IPS-20b (cell line): ENCODE results near the gene LRRC46.
A peak's percentile ranks its signal among the peaks of the same experiment; 100 is the strongest.

Experiments used
- H3K27ac ChIP-seq: one replicate; pipeline ENCODE4 v1.5.1; 2013; ENCODE audit warnings: low read length
- H3K27me3 ChIP-seq: 2 replicates; pipeline ENCODE4 v1.6.1; 2013; ENCODE audit warnings: mild to moderate bottlenecking, low read length, inconsistent platforms; ENCODE audit not compliant: insufficient read depth
- H3K36me3 ChIP-seq: 2 replicates; pipeline ENCODE4 v1.6.1; 2013; ENCODE audit warnings: low read depth, mild to moderate bottlenecking, inconsistent platforms, low read length, moderate library complexity; ENCODE audit not compliant: insufficient read depth
- H3K4me1 ChIP-seq: 2 replicates; pipeline ENCODE4 v1.6.1; 2013; ENCODE audit warnings: mild to moderate bottlenecking, control low read depth, inconsistent platforms, low read length, moderate library complexity; ENCODE audit not compliant: insufficient read depth
- H3K4me3 ChIP-seq: 2 replicates; pipeline ENCODE4 v1.5.1; 2013; ENCODE audit warnings: mild to moderate bottlenecking, low read length, inconsistent platforms
- H3K9ac ChIP-seq: 2 replicates; pipeline ENCODE4 v1.6.1; 2013; ENCODE audit warnings: low read depth, mild to moderate bottlenecking, inconsistent platforms, low read length, moderate library complexity
- H3K9me3 ChIP-seq: 2 replicates; pipeline ENCODE4 v1.6.1; 2013; ENCODE audit warnings: mild to moderate bottlenecking, low read depth, low read length, inconsistent platforms; ENCODE audit not compliant: insufficient read depth

Gene LRRC46

DNA sequence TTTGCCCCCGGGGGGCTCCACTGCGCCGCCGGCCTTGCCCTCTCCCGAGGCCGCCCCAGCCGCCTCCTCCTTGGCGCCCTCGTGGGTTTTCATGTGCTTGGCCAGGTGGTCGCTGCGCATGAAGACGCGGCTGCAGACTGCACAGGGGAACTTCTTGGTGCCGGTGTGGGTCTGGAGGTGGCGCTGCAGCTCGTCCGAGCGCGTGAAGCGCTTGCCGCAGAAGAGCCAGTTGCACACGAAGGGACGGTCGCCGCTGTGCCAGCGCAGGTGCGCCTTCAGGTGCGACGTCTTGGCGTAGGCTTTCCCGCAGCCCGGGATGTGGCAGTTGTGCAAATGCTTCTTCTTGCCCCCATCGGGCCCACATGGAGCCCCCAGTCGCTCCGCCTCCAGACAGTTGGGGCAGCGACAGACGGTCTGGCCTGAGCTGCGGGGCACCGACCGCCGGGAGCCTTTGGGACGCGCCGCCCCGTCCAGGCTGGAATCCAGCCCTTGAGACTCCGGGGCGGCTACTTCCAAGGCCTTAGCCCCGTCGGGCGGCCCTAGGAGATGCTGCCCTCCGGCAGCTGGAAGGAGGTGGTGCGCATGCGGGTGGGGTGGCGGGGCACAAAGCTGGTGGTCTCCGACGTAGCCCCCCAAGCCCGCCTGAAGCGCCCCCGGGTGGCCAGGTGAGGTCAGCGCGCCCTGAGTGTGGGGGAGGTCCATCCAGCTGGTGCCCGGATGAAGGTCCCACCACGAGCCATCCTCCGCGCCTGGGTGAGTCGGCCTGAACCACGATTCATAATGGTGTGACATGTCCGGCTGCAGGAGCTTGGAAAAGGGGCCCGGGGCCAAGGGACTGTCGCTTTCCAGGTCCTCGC is 16.1 kb downstream of the LRRC46 start:
- peaks cover 13% of the 10 kb centered on the region; the same call in 1 of the 2 replicates for H3K4me1 ChIP-seq
- no peak overlapping the region for H3K27ac ChIP-seq
- H3K27me3 ChIP-seq, result peaks cover 83% of the 10 kb centered on the region
- no peaks in the 10 kb centered on the region for H3K9me3 ChIP-seq
- peak overlapping the region; percentile 37; the same call in 1 of the 2 replicates for H3K9ac ChIP-seq
- H3K36me3 ChIP-seq, result no peaks in the 10 kb centered on the region
- peak overlapping the region; percentile 63 for H3K4me3 ChIP-seq

DNA sequence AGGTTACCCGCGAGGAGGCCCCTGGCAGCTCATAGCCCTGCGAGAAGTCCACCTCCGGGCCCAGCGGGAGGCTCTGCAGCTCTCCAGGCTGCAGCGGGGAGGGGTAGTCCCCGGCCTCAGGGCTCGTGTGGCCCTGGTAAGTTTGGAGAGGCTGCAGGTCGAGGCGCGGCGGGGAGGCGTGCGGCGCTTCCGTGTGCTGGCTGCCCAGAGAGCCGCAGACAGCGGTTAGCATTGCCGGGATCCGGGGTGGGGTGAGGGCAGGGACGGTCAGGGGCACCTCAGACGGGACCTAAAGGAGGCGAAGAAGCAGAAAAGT is 16.7 kb downstream of the LRRC46 start:
- Histone ChIP-seq H3K4me1 (peaks cover 14% of the 10 kb centered on the region; the same call in 1 of the 2 replicates), H3K4me3 (peak overlapping the region; percentile 63), H3K27me3 (peaks cover 89% of the 10 kb centered on the region)

DNA sequence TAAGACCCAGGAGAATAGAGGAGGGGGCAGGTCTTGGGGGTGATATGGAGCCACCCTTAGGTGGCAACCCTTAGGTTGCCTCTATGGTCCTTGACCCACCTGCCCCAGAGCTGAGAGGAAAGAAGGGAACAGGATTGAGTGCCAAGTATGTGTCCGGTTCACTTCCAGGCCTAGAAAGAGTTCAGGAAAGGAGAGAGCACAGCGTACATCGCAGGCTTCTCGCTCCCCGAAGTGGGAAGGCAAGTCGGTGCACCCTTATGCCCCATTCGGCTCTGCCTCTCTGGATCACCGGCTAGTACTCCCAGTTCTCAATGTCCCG is 18.9 kb downstream of the LRRC46 start:
- Histone ChIP-seq H3K27ac (no peak overlapping the region), H3K9me3 (no peaks in the 10 kb centered on the region), H3K4me3 (peak overlapping the region; percentile 74), H3K4me1 (peaks cover 8% of the 10 kb centered on the region; the same call in 1 of the 2 replicates), H3K27me3 (peaks cover 100% of the 10 kb centered on the region), H3K36me3 (no peaks in the 10 kb centered on the region), H3K9ac (no peak overlapping the region; the same call in 1 of the 2 replicates)

More for the DNA sequence above, 16.7 kb downstream of the LRRC46 start:
- no peaks in the 10 kb centered on the region for H3K9me3 ChIP-seq
- H3K36me3 ChIP-seq, result no peaks in the 10 kb centered on the region
- H3K27ac ChIP-seq, result no peak overlapping the region
- H3K9ac ChIP-seq, result peak overlapping the region; percentile 37; the same call in 1 of the 2 replicates

DNA sequence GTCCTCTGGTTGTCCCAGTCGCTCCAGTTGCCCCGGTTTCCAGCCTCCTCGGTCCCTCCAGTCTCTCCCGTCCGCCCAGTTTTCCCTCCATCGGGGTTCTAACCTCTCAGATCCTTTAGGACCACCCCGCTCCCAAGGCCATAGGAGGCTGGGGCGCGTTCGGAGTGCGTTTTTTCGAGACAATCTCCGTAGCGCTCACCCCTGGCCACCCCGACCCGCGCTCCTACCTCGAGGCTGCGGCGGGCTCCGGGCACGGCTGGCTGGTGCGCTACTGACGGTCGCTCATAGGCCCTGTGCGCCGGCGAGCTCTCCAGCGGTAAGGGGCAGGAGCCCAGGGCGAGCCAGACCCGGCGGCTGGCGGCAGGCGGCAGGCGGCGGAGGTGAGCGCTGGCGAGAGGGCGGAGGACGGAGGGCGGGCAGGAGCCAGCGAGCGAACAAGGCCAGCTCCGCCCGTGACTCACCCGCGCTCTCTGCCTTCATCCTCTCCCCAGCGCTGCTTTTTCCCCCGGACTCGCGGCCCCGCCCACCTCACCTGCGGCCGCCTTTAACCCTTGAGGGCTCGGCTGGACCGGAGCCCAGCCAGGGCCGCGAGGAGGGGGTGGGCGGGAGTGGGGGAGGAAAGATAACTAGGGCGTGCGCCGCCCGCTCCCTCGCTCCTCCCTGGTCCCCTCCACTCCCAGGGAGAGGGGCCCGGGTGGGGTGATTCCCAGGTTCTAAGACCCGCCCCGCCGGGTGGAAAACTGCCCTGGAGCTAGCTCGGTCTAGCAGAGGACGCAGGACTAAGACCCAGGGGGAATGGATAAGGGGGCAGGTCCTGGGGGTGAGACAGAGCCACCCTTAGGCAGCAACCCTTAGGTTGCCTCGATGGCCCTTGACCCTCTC is 19.5 kb downstream of the LRRC46 start, which contains the start of gene SP6:
Gene SP6 (minus strand): TSS at position 472 of the 882 bp plus-strand sequence. CDS start 2,734 bp downstream, outside the sequence.
- H3K36me3 ChIP-seq, result no peaks in the 10 kb centered on the region
- H3K27me3 ChIP-seq, result peaks cover 100% of the 10 kb centered on the region
- peaks cover 8% of the 10 kb centered on the region; the same call in 1 of the 2 replicates for H3K4me1 ChIP-seq
- no peak within 1 kb of the TSS; the same call in 1 of the 2 replicates for H3K9ac ChIP-seq
- no peaks in the 10 kb centered on the region for H3K9me3 ChIP-seq
- no peak within 1 kb of the TSS for H3K27ac ChIP-seq
- peak within 1 kb of the TSS; percentile 74 for H3K4me3 ChIP-seq

DNA sequence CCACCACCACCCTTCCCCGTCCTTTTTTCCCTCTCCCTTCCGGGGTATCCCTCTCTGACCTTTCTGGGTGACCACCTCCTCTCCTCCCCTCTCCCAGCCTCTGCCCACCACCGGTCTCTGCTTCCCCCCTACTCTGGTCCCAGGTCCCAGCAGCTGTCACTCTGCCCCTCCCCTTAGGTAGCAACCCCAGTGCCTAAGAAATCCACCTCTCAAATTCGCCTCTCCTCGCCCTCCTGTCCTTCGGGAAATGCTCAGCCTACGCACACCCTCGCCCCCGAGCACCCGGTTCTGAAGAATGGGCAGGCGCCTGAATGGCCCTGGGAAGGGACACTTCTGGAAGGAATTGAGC is 20.3 kb downstream of the LRRC46 start:
- H3K27ac ChIP-seq, result no peak overlapping the region
- H3K9me3 ChIP-seq, result no peaks in the 10 kb centered on the region
- peaks cover 8% of the 10 kb centered on the region; the same call in 1 of the 2 replicates for H3K4me1 ChIP-seq
- no peak overlapping the region for H3K9ac ChIP-seq
- H3K4me3 ChIP-seq, result peak overlapping the region; percentile 74
- peaks cover 100% of the 10 kb centered on the region for H3K27me3 ChIP-seq
- H3K36me3 ChIP-seq, result no peaks in the 10 kb centered on the region

DNA sequence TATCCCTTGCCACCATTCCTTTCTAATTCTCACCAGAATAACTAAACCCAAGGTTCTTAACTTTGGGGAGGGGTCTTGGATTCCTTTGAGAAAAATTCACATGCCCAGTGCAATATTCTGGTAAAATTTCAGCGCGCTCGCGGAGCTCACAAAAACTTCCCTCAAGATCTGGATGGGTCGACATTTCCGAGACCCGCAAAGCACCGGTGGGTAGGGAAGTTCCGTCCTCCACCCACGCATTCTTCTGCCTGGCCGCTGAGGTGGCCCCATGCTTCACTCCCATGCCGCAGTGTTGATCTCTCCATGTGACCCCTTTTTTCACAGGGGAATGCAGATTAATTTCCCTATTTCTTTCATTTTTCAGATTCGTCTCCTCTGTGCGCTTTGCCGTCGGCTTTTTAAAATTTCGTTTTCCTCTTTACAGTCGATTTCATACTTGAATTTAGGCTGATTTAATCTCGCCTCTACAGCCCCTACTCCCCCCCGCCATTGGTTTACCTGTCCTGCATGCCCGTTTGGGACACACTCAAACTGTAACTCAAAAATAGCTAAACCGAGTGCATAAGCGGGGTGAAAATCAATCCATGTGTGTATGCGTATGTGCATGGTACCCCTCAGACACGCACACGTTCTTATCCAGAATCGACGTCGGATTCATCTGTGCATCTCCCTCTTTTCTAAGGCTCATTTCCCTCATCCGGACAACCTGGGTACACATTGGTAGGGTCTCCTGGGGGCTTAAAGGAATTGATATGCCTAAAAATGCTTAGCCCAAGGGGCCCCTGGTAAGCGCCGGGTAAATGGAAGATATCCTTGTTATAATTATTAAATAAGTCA is 20.9 kb downstream of the LRRC46 start:
- H3K27ac ChIP-seq, result no peak overlapping the region
- no peaks in the 10 kb centered on the region for H3K9me3 ChIP-seq
- no peaks in the 10 kb centered on the region for H3K36me3 ChIP-seq
- H3K4me3 ChIP-seq, result peak overlapping the region; percentile 74
- no peak overlapping the region for H3K9ac ChIP-seq
- peaks cover 8% of the 10 kb centered on the region; the same call in 1 of the 2 replicates for H3K4me1 ChIP-seq
- H3K27me3 ChIP-seq, result peaks cover 97% of the 10 kb centered on the region

DNA sequence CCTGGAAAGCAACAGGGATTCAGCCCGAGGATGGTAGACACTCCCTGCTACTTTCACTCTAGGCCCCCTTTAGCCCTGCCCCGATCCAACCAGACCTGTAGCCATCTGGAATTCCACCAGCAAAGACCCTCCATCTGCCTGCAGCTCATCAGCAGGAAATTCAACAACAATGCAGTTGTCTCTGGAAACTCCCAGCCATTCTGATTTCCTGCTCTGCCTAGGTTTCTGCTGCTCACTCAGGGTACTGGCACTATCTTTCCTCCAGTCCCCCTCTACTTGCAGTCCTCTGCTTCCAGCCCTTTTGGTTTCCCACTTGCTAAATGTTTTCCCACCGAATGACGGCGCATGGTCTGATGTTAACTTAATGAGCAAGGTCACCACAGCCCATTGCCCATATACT is 22.1 kb downstream of the LRRC46 start:
- H3K27ac ChIP-seq, result no peak overlapping the region
- H3K4me3 ChIP-seq, result no peak overlapping the region
- H3K27me3 ChIP-seq, result peaks cover 90% of the 10 kb centered on the region
- no peaks in the 10 kb centered on the region for H3K9me3 ChIP-seq
- no peak overlapping the region for H3K9ac ChIP-seq
- H3K4me1 ChIP-seq, result peaks cover 8% of the 10 kb centered on the region; the same call in 1 of the 2 replicates
- no peaks in the 10 kb centered on the region for H3K36me3 ChIP-seq

DNA sequence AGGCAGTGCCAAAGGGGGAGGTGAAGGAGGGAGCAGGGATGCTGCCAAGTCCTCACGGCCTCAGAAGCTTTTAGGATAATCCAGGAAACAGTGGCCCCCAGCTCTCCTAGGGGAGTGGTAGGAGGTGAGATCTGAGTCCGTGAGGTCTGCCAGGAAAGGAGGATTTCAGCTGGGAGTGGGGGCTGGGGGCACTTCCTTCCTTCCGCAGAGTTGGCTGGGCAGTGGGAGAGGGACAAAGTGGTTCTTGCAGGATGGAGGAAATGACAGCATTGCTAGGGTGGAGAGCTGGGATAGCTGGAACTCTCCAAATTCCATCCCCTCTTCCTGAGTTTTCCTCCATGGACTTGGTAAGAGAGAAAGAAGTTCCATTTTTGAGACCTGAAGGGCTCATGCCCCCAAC is 24.3 kb downstream of the LRRC46 start:
- H3K27ac ChIP-seq, result no peak overlapping the region
- H3K36me3 ChIP-seq, result no peaks in the 10 kb centered on the region
- peaks cover 84% of the 10 kb centered on the region for H3K27me3 ChIP-seq
- peaks cover 8% of the 10 kb centered on the region; the same call in 1 of the 2 replicates for H3K4me1 ChIP-seq
- no peaks in the 10 kb centered on the region for H3K9me3 ChIP-seq
- H3K9ac ChIP-seq, result no peak overlapping the region
- no peak overlapping the region for H3K4me3 ChIP-seq

DNA sequence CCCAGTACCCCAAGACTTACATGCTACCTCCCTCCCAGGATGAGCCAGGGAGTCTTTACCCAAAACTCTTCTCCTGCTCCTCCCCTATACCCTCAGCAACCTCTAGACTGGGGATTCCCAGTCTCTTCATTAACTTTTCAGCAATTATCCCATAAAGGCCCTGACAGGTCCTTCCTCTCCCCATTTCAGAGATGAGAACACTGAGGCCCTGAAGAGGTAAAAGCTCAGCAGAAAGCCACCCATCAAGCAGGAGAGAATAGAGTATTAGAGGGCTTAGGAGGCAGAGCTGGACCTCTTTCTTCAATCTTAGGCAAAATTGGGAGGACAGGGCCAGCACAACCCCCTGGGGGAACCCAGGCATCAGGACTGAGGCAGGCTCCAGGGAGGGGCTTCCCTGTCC is 25.4 kb downstream of the LRRC46 start:
- Histone ChIP-seq H3K27me3 (peaks cover 74% of the 10 kb centered on the region), H3K9me3 (no peaks in the 10 kb centered on the region)

DNA sequence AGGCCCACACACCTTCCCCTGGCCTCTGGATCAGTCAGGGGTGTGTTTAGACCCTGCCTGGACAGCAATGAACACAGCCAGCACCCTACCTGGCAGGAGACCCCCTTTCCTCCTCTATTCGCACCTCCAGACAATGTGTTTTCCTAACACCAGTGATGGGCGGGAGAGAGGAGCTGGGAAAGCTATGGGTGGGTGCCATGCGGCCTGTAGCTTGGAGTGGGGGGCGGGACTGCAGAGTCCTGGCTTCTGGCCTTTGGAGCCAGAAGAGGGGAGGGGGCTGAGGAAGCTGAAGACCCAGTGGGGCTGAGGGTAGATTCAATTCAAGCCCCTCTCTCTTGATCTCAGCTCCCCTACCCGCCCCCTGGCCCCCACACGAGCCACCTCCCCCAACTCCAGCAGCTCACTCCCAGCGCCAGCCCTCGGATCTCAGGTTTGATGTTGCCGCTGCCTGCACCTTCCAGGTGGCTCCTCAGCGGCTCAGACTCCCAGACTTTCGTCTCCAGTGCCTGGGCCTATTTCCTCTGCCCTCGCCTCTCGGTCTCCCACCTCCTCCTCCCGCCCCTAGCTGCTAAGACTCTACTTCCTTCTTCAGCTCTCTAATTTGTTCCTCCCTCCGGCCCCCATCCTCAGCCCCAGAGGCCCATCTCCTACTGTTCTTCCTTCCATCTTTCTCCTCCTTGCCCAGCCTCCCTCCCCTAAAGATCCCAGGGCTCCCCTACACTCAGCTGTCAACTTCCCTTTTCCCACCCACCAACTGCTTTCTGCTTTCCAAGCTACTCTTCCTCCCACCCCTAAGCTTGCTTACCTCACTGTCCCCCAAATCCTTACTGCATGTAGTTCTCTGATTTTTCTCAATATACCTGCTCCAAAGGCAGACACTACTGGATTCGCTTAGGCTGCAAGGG is 26.3 kb downstream of the LRRC46 start:
- Histone ChIP-seq H3K9ac (no peak overlapping the region), H3K9me3 (no peaks in the 10 kb centered on the region), H3K4me1 (no peaks in the 10 kb centered on the region), H3K4me3 (no peak overlapping the region), H3K36me3 (no peaks in the 10 kb centered on the region), H3K27ac (no peak overlapping the region), H3K27me3 (peaks cover 64% of the 10 kb centered on the region)

More for the DNA sequence above, 25.4 kb downstream of the LRRC46 start:
- H3K4me3 ChIP-seq, result no peak overlapping the region
- H3K36me3 ChIP-seq, result no peaks in the 10 kb centered on the region
- H3K4me1 ChIP-seq, result peaks cover 8% of the 10 kb centered on the region; the same call in 1 of the 2 replicates
- H3K27ac ChIP-seq, result no peak overlapping the region
- no peak overlapping the region for H3K9ac ChIP-seq
